ENCODE data around the gene CEP350.

CEP350 gene

DNA sequence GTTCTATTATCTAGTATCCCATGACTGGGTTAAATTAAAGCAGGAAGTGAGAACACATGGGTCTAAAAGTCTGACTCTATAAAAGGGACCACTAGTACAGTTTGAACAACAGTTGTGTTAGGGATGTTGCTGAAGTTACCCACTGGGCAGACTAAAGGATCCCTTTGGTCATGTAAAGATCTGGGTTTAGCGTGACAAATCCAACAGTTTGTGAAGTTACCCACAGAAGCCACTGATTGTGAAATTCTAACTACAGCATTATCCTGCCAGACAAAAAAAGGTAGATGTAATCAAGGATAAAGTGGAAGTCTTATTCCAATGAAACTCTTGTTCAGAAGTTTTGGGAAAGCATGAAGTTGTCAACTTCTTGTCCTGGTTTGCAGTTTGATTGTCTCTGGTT is 205.7 kb downstream of the CEP350 start:
- DNase-seq (ENCODE audit: low spot score): no peak

DNA sequence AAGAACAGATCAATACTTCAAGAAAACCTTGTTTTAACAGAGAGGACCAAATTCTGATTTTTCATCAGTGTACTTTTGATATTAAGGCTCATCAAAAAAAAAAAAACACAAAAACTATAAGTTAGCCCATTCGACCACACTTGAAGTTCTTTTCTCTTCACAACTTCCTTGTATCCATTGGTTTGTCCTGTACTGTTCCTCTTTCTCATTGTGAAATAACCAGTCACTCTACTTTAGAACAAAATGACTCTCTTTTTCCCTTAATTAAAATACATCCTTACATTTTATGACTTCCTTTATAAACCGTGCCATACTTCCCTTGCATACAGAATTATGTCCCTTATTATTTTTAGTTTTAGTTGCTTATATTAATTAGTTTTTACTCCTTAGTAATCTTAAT is 208.4 kb downstream of the CEP350 start:
- TF ChIP-seq, protein P1, sequence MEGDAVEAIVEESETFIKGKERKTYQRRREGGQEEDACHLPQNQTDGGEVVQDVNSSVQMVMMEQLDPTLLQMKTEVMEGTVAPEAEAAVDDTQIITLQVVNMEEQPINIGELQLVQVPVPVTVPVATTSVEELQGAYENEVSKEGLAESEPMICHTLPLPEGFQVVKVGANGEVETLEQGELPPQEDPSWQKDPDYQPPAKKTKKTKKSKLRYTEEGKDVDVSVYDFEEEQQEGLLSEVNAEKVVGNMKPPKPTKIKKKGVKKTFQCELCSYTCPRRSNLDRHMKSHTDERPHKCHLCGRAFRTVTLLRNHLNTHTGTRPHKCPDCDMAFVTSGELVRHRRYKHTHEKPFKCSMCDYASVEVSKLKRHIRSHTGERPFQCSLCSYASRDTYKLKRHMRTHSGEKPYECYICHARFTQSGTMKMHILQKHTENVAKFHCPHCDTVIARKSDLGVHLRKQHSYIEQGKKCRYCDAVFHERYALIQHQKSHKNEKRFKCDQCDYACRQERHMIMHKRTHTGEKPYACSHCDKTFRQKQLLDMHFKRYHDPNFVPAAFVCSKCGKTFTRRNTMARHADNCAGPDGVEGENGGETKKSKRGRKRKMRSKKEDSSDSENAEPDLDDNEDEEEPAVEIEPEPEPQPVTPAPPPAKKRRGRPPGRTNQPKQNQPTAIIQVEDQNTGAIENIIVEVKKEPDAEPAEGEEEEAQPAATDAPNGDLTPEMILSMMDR (IDR thresholded peaks at IDR 0.05): no peak
- no peak overlapping the region for H3K27ac ChIP-seq
- H3K4me3 ChIP-seq: no peak overlapping the region
- no peak for DNase-seq (ENCODE audit: low spot score)

More for the DNA sequence above, 205.7 kb downstream of the CEP350 start:
- H3K27ac ChIP-seq: no peak overlapping the region
- H3K4me3 ChIP-seq: no peak overlapping the region
- TF ChIP-seq, protein P1 (IDR thresholded peaks at IDR 0.05): no peak

Measured in coronary artery (tissue), 2 donors.